IPS-15b (cell line): ENCODE data around the gene COG7.

Experiments
- H3K27me3 ChIP-seq: one replicate; pipeline ENCODE4 v1.6.1; 2013; ENCODE audit warnings: low read length; ENCODE audit not compliant: control insufficient read depth, insufficient read depth
- H3K36me3 ChIP-seq: one replicate; pipeline ENCODE4 v1.6.1; 2013; ENCODE audit warnings: low read length; ENCODE audit not compliant: control insufficient read depth, insufficient read depth
- H3K4me1 ChIP-seq: one replicate; pipeline ENCODE4 v1.6.1; 2013; ENCODE audit warnings: mild to moderate bottlenecking, low read length; ENCODE audit not compliant: control insufficient read depth, insufficient read depth
- H3K4me3 ChIP-seq: one replicate; pipeline ENCODE4 v1.5.1; 2013; ENCODE audit warnings: low read depth, low read length
- H3K9ac ChIP-seq: one replicate; pipeline ENCODE4 v1.6.1; 2013; ENCODE audit warnings: low read depth, mild to moderate bottlenecking, low read length
- H3K9me3 ChIP-seq: one replicate; pipeline ENCODE4 v1.6.1; 2013; ENCODE audit warnings: mild to moderate bottlenecking, low read length; ENCODE audit not compliant: control insufficient read depth, insufficient read depth

The COG7 gene

GRCh38 chr16:23379707-23380106, 73.3 kb downstream of the COG7 start:
- Histone ChIP-seq H3K9ac (no peak overlapping the region), H3K4me1 (no peaks in the 10 kb centered on the region), H3K27me3 (no peaks in the 10 kb centered on the region), H3K4me3 (no peak overlapping the region), H3K9me3 (no peaks in the 10 kb centered on the region), H3K36me3 (no peaks in the 10 kb centered on the region)

GRCh38 chr16:23378921-23379320, 74.1 kb downstream of the COG7 start:
- H3K4me1 ChIP-seq: no peaks in the 10 kb centered on the region
- no peak overlapping the region for H3K4me3 ChIP-seq
- H3K9me3 ChIP-seq: no peaks in the 10 kb centered on the region
- H3K9ac ChIP-seq: no peak overlapping the region
- H3K36me3 ChIP-seq: no peaks in the 10 kb centered on the region
- H3K27me3 ChIP-seq: no peaks in the 10 kb centered on the region

- Histone ChIP-seq H3K36me3 (no peaks in the 10 kb centered on the region), H3K4me3 (no peak overlapping the region), H3K27me3 (no peaks in the 10 kb centered on the region), H3K9me3 (no peaks in the 10 kb centered on the region), H3K9ac (no peak overlapping the region), H3K4me1 (no peaks in the 10 kb centered on the region)
Observed at GRCh38 chr16:23378256-23378655, 74.7 kb downstream of the COG7 start.

GRCh38 chr16:23377071-23377931, 75.7 kb downstream of the COG7 start:
- Histone ChIP-seq H3K36me3 (no peaks in the 10 kb centered on the region), H3K4me3 (no peak overlapping the region), H3K4me1 (no peaks in the 10 kb centered on the region), H3K27me3 (no peaks in the 10 kb centered on the region), H3K9ac (no peak overlapping the region), H3K9me3 (no peaks in the 10 kb centered on the region)

- Histone ChIP-seq H3K9me3 (no peaks in the 10 kb centered on the region), H3K27me3 (no peaks in the 10 kb centered on the region), H3K4me1 (no peaks in the 10 kb centered on the region), H3K36me3 (no peaks in the 10 kb centered on the region), H3K4me3 (no peak overlapping the region), H3K9ac (no peak overlapping the region)
Observed at GRCh38 chr16:23375643-23376042, 77.3 kb downstream of the COG7 start.

- Histone ChIP-seq H3K4me3 (no peak overlapping the region), H3K27me3 (no peaks in the 10 kb centered on the region), H3K9ac (no peak overlapping the region), H3K36me3 (no peaks in the 10 kb centered on the region), H3K4me1 (no peaks in the 10 kb centered on the region), H3K9me3 (no peaks in the 10 kb centered on the region)
Observed at GRCh38 chr16:23374721-23375510, 78.1 kb downstream of the COG7 start.

GRCh38 chr16:23373436-23374219, 79.4 kb downstream of the COG7 start:
- H3K9ac ChIP-seq: no peak overlapping the region
- H3K27me3 ChIP-seq: no peaks in the 10 kb centered on the region
- H3K4me3 ChIP-seq: no peak overlapping the region
- no peaks in the 10 kb centered on the region for H3K36me3 ChIP-seq
- no peaks in the 10 kb centered on the region for H3K9me3 ChIP-seq
- no peaks in the 10 kb centered on the region for H3K4me1 ChIP-seq

GRCh38 chr16:23371368-23371767, 81.6 kb downstream of the COG7 start:
- Histone ChIP-seq H3K36me3 (no peaks in the 10 kb centered on the region), H3K9ac (no peak overlapping the region)

GRCh38 chr16:23369416-23369815, 83.6 kb downstream of the COG7 start:
- Histone ChIP-seq H3K4me3 (no peak overlapping the region), H3K36me3 (no peaks in the 10 kb centered on the region), H3K27me3 (no peaks in the 10 kb centered on the region), H3K4me1 (no peaks in the 10 kb centered on the region), H3K9ac (no peak overlapping the region), H3K9me3 (no peaks in the 10 kb centered on the region)

More at GRCh38 chr16:23371368-23371767, 81.6 kb downstream of the COG7 start:
- Histone ChIP-seq H3K27me3 (no peaks in the 10 kb centered on the region), H3K4me1 (no peaks in the 10 kb centered on the region), H3K9me3 (no peaks in the 10 kb centered on the region), H3K4me3 (no peak overlapping the region)

- no peaks in the 10 kb centered on the region for H3K27me3 ChIP-seq
- H3K4me1 ChIP-seq: no peaks in the 10 kb centered on the region
- no peaks in the 10 kb centered on the region for H3K36me3 ChIP-seq
Observed at GRCh38 chr16:23368469-23368868, 84.5 kb downstream of the COG7 start.

GRCh38 chr16:23367988-23368387, 85.0 kb downstream of the COG7 start:
- H3K27me3 ChIP-seq: no peaks in the 10 kb centered on the region
- no peak overlapping the region for H3K9ac ChIP-seq
- H3K36me3 ChIP-seq: no peaks in the 10 kb centered on the region
- no peak overlapping the region for H3K4me3 ChIP-seq
- no peaks in the 10 kb centered on the region for H3K9me3 ChIP-seq
- H3K4me1 ChIP-seq: no peaks in the 10 kb centered on the region

More at GRCh38 chr16:23368469-23368868, 84.5 kb downstream of the COG7 start:
- Histone ChIP-seq H3K4me3 (no peak overlapping the region), H3K9me3 (no peaks in the 10 kb centered on the region), H3K9ac (no peak overlapping the region)
